VCaP (cell line): Measurements from ENCODE around the gene WDR17.

Experiments
- H3K27ac ChIP-seq: fragments of 450-650 bp; 2 replicates; pipeline ENCODE4 v1.5.1; 2017
- TF ChIP-seq, protein P1 (sequence below): fragments of 450-650 bp; conservative IDR thresholded peaks from 2 replicates; pipeline ENCODE4 v1.5.1; 2017; ENCODE audit warnings: mild to moderate bottlenecking, moderate library complexity

WDR17 gene

GRCh38 chr4:176189891-176190795 is 124.5 kb downstream of the WDR17 start:
- TF ChIP-seq, protein P1, sequence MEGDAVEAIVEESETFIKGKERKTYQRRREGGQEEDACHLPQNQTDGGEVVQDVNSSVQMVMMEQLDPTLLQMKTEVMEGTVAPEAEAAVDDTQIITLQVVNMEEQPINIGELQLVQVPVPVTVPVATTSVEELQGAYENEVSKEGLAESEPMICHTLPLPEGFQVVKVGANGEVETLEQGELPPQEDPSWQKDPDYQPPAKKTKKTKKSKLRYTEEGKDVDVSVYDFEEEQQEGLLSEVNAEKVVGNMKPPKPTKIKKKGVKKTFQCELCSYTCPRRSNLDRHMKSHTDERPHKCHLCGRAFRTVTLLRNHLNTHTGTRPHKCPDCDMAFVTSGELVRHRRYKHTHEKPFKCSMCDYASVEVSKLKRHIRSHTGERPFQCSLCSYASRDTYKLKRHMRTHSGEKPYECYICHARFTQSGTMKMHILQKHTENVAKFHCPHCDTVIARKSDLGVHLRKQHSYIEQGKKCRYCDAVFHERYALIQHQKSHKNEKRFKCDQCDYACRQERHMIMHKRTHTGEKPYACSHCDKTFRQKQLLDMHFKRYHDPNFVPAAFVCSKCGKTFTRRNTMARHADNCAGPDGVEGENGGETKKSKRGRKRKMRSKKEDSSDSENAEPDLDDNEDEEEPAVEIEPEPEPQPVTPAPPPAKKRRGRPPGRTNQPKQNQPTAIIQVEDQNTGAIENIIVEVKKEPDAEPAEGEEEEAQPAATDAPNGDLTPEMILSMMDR, result no peak

DNA sequence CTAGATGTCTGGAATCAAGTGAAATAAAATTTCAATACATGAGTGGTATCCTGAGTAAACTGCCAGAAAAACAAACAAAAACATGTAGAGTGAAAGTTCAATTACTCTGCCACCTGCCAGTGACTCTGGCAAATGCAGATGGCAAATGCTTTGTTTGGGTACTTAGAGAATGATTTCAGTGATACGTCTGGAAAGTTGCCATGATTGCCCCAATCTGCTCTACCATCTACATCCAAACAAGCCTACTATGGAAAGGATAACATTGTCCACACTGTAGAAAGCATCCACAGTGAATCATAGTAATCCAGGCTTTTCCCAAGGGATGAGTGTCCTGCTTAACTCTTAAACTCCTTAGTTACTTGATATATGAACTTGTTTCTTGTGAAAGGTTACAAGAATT is 126.3 kb downstream of the WDR17 start:
- no peak overlapping the region for H3K27ac ChIP-seq

More at GRCh38 chr4:176189891-176190795, 124.5 kb downstream of the WDR17 start:
- H3K27ac ChIP-seq, result peak overlapping the region; percentile 7; the same call in 1 of the 2 replicates

DNA sequence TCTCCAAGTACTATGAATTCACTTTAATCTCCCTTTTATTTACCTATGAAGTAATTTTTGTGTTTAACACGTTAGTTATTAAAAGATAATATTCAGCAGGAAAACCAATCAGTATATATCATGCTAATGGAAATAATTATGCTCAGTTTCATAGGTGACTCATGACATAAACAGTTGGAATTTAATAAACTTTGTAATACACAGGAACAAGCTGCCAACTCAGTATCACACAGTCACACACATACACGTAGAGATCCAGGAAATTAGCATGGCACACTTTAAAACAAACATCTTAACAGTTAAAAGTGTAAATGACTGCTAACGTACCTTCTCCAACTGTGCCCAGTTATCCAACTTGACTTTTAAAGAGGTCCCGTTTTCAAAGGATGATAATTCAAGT is 127.5 kb downstream of the WDR17 start:
- no peak overlapping the region for H3K27ac ChIP-seq
- TF ChIP-seq, protein P1, result no peak

More for the DNA sequence above, 126.3 kb downstream of the WDR17 start:
- TF ChIP-seq, protein P1, result peak; percentile 51

GRCh38 chr4:176193938-176194337 is 128.3 kb downstream of the WDR17 start:
- TF ChIP-seq, protein P1, result no peak
- H3K27ac ChIP-seq, result no peak overlapping the region

- H3K27ac ChIP-seq, result peak within 1 kb of the TSS; percentile 55
- TF ChIP-seq, protein P1, result no peak
These were observed 129.7 kb downstream of the WDR17 start, which contains the start of gene SPATA4 for GRCh38 chr4:176195184-176195978. Gene SPATA4 (minus strand): TSS chr4:176195585. CDS start chr4:176195562, 23 bp downstream.

DNA sequence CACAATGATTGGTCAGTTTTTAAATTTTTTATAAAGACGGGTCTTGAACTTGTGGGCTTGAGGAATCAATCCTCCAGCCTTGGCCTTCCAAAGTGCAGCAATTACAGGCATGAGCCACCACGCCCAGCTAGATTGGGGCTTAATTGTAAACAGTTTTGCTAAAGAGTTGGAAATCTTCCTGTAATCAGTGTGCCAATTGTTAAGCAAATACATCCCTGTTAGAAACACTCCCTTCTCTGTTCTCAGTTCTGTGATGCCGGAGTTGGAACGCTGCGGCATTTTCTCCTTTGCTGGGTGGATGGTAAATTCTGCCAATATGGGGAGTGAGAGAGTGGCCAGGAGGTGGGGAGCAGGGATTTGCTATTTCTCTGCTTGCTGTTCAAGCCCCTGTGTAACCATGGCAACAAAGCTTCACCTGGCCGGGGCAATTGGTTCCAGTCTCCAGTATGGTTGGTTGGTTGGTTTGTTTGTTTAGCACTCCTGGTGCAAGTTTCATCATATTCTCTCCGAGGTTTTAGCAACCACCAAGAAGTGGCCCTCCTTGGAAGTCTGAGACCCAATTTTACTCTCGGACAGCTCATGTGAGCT is 132.8 kb downstream of the WDR17 start:
- no peak overlapping the region for H3K27ac ChIP-seq
- TF ChIP-seq, protein P1, result no peak

DNA sequence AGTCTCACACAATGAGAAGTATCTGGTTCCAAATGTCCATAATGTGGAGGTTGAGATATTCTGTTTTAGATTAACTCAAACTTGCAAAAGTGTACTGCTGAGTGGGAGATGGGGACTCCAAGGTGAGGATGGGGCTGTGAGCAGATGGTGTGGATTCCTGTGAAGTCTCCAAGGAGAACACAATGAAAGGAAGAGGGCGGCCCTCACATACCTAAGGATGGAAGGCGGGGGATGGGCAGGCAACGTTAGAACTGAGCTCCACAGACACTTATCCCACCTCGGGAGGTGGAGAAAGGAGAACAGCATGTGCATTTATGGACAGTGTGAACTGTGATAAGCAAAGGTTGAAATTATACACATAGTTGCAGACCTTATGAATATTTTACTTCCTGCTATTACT is 139.7 kb downstream of the WDR17 start:
- TF ChIP-seq, protein P1, result no peak
- no peak overlapping the region for H3K27ac ChIP-seq
